ENCODE measurements around the gene STK11. TPM values are rescaled to one million over a fixed set of nuclear protein-coding genes. Genes with fewer than 3 reads are reported as not detected.
"Not testable (repeated sequence)": the region's sequence is repeated elsewhere in the genome, so short reads cannot be mapped to it uniquely, and the experiment has no call there.

The STK11 gene
- total RNA-seq, 1 donor from 2014 or later: 67.6 TPM

GRCh38 chr19:1206150-1206863, 729 bp downstream of the STK11 start:
- H3K27ac Mint-ChIP-seq: peak overlapping the region; percentile 80
- POLR2A ChIA-PET: interaction anchor here (0.8 to 1.1 kb wide), 3 partner anchors 63 to 146 kb away, joined by 3 to 5 read pairs (median 3); partner anchors contain the start of gene CIRBP
- H3K4me1 Mint-ChIP-seq: peaks cover 36% of the 10 kb centered on the region
- H3K4me3 Mint-ChIP-seq: peak overlapping the region; percentile 89
- CTCF ChIA-PET: no interaction called here
- TF ChIP-seq, protein P1, sequence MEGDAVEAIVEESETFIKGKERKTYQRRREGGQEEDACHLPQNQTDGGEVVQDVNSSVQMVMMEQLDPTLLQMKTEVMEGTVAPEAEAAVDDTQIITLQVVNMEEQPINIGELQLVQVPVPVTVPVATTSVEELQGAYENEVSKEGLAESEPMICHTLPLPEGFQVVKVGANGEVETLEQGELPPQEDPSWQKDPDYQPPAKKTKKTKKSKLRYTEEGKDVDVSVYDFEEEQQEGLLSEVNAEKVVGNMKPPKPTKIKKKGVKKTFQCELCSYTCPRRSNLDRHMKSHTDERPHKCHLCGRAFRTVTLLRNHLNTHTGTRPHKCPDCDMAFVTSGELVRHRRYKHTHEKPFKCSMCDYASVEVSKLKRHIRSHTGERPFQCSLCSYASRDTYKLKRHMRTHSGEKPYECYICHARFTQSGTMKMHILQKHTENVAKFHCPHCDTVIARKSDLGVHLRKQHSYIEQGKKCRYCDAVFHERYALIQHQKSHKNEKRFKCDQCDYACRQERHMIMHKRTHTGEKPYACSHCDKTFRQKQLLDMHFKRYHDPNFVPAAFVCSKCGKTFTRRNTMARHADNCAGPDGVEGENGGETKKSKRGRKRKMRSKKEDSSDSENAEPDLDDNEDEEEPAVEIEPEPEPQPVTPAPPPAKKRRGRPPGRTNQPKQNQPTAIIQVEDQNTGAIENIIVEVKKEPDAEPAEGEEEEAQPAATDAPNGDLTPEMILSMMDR (IDR thresholded peaks at IDR 0.05): no peak
- DNase-seq: no peak
- H3K9me3 Mint-ChIP-seq: no peaks in the 10 kb centered on the region
- H3K27me3 Mint-ChIP-seq: no peaks in the 10 kb centered on the region
- peaks cover 14% of the 10 kb centered on the region for H3K36me3 Mint-ChIP-seq (ENCODE audit: low read depth)
- intact Hi-C loops (cut with micrococcal nuclease): no loop called here
- no peak for ATAC-seq (ENCODE audit: low read depth)

DNA sequence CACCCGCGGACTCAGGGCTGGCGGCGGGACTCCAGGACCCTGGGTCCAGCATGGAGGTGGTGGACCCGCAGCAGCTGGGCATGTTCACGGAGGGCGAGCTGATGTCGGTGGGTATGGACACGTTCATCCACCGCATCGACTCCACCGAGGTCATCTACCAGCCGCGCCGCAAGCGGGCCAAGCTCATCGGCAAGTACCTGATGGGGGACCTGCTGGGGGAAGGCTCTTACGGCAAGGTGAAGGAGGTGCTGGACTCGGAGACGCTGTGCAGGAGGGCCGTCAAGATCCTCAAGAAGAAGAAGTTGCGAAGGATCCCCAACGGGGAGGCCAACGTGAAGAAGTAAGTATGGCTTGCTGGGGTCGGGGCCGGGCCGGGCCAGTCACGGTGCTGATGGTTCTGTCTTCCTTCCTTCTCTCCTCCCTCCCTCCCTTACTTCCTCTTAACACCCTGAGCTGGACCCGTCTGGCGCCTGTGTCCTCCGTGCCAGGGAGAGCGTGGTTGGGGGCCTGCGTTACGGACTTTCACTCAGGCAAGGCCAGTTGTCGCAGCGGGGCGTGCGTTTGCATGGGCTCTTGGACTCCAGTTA, 1.4 kb downstream of the STK11 start:
- DNase-seq (peak; percentile 42), ATAC-seq (ENCODE audit: low read depth) (peak; percentile 2)
- ChIA-PET CTCF (no interaction called here), POLR2A (interaction anchor here (0.8 to 1.1 kb wide), 3 partner anchors 62 to 146 kb away, joined by 3 to 5 read pairs (median 3); partner anchors contain the start of gene CIRBP)
- intact Hi-C loops (cut with micrococcal nuclease): no loop called here
- no peaks in the 10 kb centered on the region for H3K27me3 Mint-ChIP-seq
- H3K9me3 Mint-ChIP-seq: no peaks in the 10 kb centered on the region
- H3K4me3 Mint-ChIP-seq: peak overlapping the region; percentile 89
- peaks cover 18% of the 10 kb centered on the region for H3K36me3 Mint-ChIP-seq (ENCODE audit: low read depth)
- H3K4me1 Mint-ChIP-seq: peaks cover 40% of the 10 kb centered on the region
- H3K27ac Mint-ChIP-seq: peak overlapping the region; percentile 80
- TF ChIP-seq, protein P1 (IDR thresholded peaks at IDR 0.05): no peak

DNA sequence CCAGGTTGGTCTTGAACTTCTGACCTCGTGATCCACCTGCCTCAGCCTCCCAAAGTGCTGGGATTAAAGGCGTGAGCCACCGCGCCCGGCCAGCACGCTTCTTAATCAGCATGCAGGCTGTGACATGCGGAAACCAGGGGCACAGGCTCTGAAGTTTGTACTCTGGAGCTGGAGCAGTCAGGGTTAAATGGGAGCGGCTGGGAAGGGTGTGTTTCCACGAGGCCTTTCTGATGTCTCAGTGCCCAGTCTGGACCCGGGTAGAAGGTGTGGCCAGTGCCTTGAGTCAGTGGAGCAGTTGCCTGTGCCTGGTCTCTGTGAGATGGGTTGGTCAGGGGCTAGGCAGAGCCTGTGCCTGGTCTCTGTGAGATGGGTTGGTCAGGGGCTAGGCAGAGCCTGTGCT, 3.3 kb downstream of the STK11 start:
- intact Hi-C loops (cut with micrococcal nuclease); ATAC-seq (ENCODE audit: low read depth); H3K27me3 Mint-ChIP-seq; H3K27ac Mint-ChIP-seq; H3K9me3 Mint-ChIP-seq; H3K4me3 Mint-ChIP-seq; DNase-seq; CTCF ChIA-PET: not testable (repeated sequence)
- POLR2A ChIA-PET: interaction anchor here (0.7 kb wide), 1 partner anchor 30 kb away, joined by 3 read pairs; no protein-coding TSS in a partner anchor
- Mint-ChIP-seq H3K36me3 (ENCODE audit: low read depth) (peaks cover 25% of the 10 kb centered on the region), H3K4me1 (peaks cover 45% of the 10 kb centered on the region)

- ATAC-seq (ENCODE audit: low read depth) (no peak), DNase-seq (no peak)
- H3K27me3 Mint-ChIP-seq: no peaks in the 10 kb centered on the region
- H3K36me3 Mint-ChIP-seq (ENCODE audit: low read depth): peaks cover 27% of the 10 kb centered on the region
- no peak overlapping the region for H3K27ac Mint-ChIP-seq
- intact Hi-C loops (cut with micrococcal nuclease): no loop called here
- TF ChIP-seq, protein P1 (IDR thresholded peaks at IDR 0.05): no peak
- POLR2A ChIA-PET: no interaction called here
- peaks cover 51% of the 10 kb centered on the region for H3K4me1 Mint-ChIP-seq
- H3K9me3 Mint-ChIP-seq: no peaks in the 10 kb centered on the region
- CTCF ChIA-PET: interaction anchor here (0.6 to 0.9 kb wide), 2 partner anchors 28 to 97 kb away, joined by 3 read pairs; no protein-coding TSS in a partner anchor
- no peak overlapping the region for H3K4me3 Mint-ChIP-seq
Observed at GRCh38 chr19:1210227-1210538, 4.6 kb downstream of the STK11 start.

DNA sequence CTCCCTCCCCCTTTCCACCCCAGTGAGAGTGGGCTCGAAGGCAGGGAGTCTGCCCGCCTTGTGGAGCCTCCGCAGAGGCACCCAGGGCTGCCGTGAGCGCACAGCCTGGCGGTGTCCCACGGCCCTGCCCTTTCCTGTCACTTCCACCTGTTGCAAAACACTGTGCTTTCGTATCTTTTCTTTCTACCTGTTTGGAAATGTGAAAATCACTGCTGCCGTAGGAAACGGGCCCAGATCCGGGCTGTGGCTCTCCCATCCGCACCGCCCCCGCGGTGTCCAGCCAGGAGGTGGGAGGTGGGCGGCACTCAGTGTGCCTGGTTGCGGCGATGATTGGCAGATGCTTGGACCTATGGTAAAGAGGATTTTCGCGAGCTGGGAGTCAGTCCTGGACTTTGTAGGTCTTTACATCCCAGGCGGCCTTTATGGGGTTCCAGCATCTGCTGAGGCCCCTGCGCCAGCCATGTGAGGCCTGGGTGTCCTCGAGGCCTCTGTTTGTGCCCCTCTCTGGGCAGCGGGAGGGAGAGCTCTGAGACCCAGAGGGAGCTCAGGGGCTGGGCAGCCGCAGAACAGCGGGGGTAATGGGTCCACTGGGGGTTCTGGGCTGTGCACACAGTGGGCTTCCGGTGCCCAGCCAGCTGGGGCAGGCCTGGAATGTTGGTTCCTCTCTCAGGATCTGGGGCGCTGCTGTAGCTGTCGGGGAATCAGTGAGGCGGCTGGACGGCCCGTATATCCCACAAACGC, 6.1 kb downstream of the STK11 start:
- Mint-ChIP-seq H3K36me3 (ENCODE audit: low read depth) (peaks cover 32% of the 10 kb centered on the region), H3K4me1 (peaks cover 49% of the 10 kb centered on the region), H3K4me3 (no peak overlapping the region), H3K27ac (no peak overlapping the region), H3K27me3 (no peaks in the 10 kb centered on the region), H3K9me3 (no peaks in the 10 kb centered on the region)
- DNase-seq: no peak
- ATAC-seq (ENCODE audit: low read depth): no peak
- intact Hi-C loops (cut with micrococcal nuclease): no loop called here
- ChIA-PET POLR2A (interaction anchor here (0.6 to 0.7 kb wide), 2 partner anchors 10 to 127 kb away, joined by 3 to 13 read pairs; no protein-coding TSS in a partner anchor), CTCF (no interaction called here)
- TF ChIP-seq, protein P1 (IDR thresholded peaks at IDR 0.05): no peak

Data from activated B cell treated with CpG ODN at 0.5 μM for 24 hours (primary cell).